ENCODE data around the gene NEDD4L.

NEDD4L gene

DNA sequence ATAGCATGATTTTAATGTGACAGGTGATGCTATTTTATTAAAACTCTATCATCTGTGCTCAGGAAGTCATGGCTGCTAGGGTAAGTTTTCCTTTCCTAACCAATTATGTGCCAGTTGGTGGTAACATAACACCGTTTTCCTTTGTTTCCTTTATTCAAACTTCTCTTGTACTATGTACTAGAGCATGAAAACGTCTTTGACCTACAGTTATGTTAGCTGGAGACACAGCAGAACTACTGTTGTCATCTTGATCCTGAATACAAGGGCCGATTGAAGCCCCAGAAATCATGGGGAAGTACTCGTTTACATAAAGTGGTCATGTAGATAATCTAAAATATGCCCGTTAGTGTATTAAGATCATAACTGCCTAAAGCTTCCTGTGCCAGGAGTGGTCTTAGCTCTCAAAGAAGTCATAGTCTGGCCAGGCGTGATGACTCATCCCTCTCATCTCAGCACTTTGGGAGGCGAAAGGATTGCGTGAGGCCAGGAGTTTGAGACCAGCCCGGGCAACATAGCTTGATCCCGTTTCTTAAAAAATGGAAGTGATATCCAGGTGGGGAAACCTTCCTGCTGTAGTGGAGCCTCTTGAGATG is 20.5 kb downstream of the NEDD4L start:
- no peak for ATAC-seq
- TF ChIP-seq, protein P1, sequence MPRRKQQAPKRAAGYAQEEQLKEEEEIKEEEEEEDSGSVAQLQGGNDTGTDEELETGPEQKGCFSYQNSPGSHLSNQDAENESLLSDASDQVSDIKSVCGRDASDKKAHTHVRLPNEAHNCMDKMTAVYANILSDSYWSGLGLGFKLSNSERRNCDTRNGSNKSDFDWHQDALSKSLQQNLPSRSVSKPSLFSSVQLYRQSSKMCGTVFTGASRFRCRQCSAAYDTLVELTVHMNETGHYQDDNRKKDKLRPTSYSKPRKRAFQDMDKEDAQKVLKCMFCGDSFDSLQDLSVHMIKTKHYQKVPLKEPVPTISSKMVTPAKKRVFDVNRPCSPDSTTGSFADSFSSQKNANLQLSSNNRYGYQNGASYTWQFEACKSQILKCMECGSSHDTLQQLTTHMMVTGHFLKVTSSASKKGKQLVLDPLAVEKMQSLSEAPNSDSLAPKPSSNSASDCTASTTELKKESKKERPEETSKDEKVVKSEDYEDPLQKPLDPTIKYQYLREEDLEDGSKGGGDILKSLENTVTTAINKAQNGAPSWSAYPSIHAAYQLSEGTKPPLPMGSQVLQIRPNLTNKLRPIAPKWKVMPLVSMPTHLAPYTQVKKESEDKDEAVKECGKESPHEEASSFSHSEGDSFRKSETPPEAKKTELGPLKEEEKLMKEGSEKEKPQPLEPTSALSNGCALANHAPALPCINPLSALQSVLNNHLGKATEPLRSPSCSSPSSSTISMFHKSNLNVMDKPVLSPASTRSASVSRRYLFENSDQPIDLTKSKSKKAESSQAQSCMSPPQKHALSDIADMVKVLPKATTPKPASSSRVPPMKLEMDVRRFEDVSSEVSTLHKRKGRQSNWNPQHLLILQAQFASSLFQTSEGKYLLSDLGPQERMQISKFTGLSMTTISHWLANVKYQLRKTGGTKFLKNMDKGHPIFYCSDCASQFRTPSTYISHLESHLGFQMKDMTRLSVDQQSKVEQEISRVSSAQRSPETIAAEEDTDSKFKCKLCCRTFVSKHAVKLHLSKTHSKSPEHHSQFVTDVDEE (CRISPR knock-in tag; IDR thresholded peaks at IDR 0.05): no peak
- no peak for TF ChIP-seq ZNF565 (CRISPR knock-in tag; conservative IDR thresholded peaks at IDR 0.05; ENCODE audit: low read depth)
- TF ChIP-seq CSDC2 (CRISPR knock-in tag; IDR thresholded peaks at IDR 0.05): no peak
- TF ChIP-seq TCF4 (CRISPR knock-in tag; IDR thresholded peaks at IDR 0.05; ENCODE audit: borderline replicate concordance): no peak
- no peak for TF ChIP-seq ESRRG (CRISPR knock-in tag; IDR thresholded peaks at IDR 0.05)
- TF ChIP-seq PPARA (CRISPR knock-in tag; IDR thresholded peaks at IDR 0.05; ENCODE audit: borderline replicate concordance): no peak
- TF ChIP-seq ARNTL (CRISPR knock-in tag; IDR thresholded peaks at IDR 0.05; ENCODE audit: borderline replicate concordance, low read depth): no peak
- TF ChIP-seq PATZ1 (CRISPR knock-in tag; IDR thresholded peaks at IDR 0.05; ENCODE audit: borderline replicate concordance): no peak
- no peak for TF ChIP-seq GLIS3 (CRISPR knock-in tag; IDR thresholded peaks at IDR 0.05)
- no peak for TF ChIP-seq RARB (CRISPR knock-in tag; IDR thresholded peaks at IDR 0.05)
- TF ChIP-seq ZC3H10 (CRISPR knock-in tag; IDR thresholded peaks at IDR 0.05): no peak
- no peak for TF ChIP-seq OSR1 (CRISPR knock-in tag; IDR thresholded peaks at IDR 0.05)
- TF ChIP-seq BACH2 (CRISPR knock-in tag; IDR thresholded peaks at IDR 0.05; ENCODE audit: borderline replicate concordance): no peak
- no peak for TF ChIP-seq ISL1 (CRISPR knock-in tag; IDR thresholded peaks at IDR 0.05)
- no peak for TF ChIP-seq ZFP3 (CRISPR knock-in tag; IDR thresholded peaks at IDR 0.05)
- no peak for TF ChIP-seq POU6F1 (CRISPR knock-in tag; IDR thresholded peaks at IDR 0.05; ENCODE audit: borderline replicate concordance, low read depth)

GRCh38 chr18:58065956-58066355 is 21.9 kb downstream of the NEDD4L start:
- no peak for ATAC-seq
- TF ChIP-seq OSR1 (CRISPR knock-in tag; IDR thresholded peaks at IDR 0.05) (no peak), CSDC2 (CRISPR knock-in tag; IDR thresholded peaks at IDR 0.05) (no peak), ZFP30 (CRISPR knock-in tag; IDR thresholded peaks at IDR 0.05) (no peak), ISL1 (CRISPR knock-in tag; IDR thresholded peaks at IDR 0.05) (no peak), PATZ1 (CRISPR knock-in tag; IDR thresholded peaks at IDR 0.05; ENCODE audit: borderline replicate concordance) (no peak), ZFP3 (CRISPR knock-in tag; IDR thresholded peaks at IDR 0.05) (no peak), SNAI2 (CRISPR knock-in tag; IDR thresholded peaks at IDR 0.05) (no peak), ZC3H10 (CRISPR knock-in tag; IDR thresholded peaks at IDR 0.05) (no peak), ESRRG (CRISPR knock-in tag; IDR thresholded peaks at IDR 0.05) (no peak), ZNF8 (CRISPR knock-in tag; IDR thresholded peaks at IDR 0.05) (no peak), ZNF70 (CRISPR knock-in tag; IDR thresholded peaks at IDR 0.05) (no peak)
- TF ChIP-seq, protein P2, sequence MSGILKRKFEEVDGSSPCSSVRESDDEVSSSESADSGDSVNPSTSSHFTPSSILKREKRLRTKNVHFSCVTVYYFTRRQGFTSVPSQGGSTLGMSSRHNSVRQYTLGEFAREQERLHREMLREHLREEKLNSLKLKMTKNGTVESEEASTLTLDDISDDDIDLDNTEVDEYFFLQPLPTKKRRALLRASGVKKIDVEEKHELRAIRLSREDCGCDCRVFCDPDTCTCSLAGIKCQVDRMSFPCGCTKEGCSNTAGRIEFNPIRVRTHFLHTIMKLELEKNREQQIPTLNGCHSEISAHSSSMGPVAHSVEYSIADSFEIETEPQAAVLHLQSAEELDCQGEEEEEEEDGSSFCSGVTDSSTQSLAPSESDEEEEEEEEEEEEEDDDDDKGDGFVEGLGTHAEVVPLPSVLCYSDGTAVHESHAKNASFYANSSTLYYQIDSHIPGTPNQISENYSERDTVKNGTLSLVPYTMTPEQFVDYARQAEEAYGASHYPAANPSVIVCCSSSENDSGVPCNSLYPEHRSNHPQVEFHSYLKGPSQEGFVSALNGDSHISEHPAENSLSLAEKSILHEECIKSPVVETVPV (CRISPR knock-in tag; IDR thresholded peaks at IDR 0.05): no peak
- TF ChIP-seq, protein P1 (CRISPR knock-in tag; IDR thresholded peaks at IDR 0.05): no peak
